Myometrial cell (primary cell): Measurements from ENCODE around the gene ZNF101. TPM values are rescaled to one million over a fixed set of nuclear protein-coding genes. Genes with fewer than 3 reads are reported as not detected.

ENCODE experiments used
- total RNA-seq: library from RNA; depleted of rRNA; stranded (reverse); fragments of >200 nt; gene quantifications from 2 replicates; pipeline ENCODE4 v1.2.3, GENCODE V29; 2015

The ZNF101 gene
- total RNA-seq: 2.8 and 3.2 TPM in 2 replicates

DNA sequence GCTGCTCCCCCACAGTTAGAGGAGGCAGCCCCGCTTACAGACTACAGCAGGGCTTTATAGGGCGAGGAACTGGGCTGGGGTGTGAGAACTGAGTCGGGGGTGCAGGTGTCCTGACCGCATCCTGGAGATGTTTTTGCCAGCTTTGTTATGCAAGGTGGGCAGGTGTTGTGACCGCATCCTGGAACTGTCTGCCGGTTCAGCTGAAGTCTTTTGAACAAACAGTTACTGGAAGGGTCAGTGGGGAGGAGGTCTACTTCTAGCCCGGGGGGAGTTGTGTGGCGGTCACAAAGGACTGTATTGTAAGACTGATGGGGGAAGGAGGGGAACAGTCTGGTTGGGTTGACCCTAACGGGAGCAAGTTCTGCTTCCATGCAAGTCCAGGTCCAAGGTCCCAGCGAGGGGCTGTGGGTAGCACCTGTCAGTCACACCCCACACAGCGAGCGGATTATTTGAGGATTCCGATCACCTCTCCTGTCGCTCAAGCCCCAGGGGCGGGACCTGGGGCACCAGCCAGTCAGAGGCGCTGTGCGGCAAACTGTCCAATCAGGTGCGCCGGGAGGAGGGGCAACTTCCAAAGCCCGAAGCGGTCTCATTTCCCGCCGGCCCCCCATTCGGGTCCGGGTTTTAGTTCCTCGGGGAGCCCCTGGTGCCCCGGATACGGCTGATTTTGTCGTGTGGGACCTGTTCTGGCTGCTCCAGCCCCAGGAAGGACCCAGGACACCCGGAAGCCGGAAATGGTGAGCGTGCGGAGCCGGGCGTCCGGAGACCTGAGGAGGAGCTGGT lies at the start of gene ZNF101:
TSS of gene ZNF101 (plus strand) at position 610 of the 783 bp plus-strand sequence. CDS start at position 735, 125 bp downstream.

DNA sequence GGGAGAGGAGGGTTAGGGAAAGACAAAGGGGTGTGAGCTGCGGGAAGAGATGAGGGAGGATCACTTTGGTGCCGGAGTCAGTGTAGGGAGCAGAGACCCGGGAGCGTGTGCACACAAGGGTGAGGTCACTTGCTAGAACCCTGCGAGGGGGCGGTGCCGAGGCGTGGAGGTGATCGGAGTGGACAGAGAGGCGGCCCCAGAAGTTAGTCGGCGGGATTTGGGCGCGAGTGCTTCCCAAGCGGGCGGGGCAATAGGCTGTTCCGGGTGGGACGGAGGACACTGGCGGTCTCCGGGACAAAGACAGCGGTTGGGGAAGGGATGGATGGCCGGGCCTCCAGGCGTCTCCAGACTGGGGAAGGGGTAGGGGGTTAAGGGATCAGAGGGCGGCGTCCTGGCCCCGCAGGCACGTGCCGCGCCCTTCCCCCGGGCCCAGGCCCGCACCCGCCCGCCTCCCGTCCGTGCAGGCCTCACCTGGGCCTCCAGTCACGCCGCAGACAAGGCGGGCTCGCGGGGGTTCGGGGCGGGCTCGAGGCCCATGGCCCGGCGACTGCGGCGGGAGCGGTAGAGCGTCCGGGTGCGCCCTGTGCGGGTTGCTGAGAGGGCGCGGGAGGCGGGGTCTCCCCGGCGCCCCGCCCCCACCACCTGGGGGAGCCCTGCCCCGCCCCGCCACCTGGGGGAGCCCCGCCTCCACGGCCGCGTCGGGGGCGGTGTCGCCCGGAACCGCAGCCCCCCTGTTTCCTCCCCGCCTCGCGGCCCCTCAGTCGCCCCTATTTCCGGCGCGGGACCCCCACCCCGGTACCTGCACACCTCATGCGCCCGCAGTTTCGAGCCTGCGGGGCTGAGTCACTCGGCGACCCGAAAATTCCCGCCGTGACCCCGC lies 40.8 kb upstream of the ZNF101 start, which contains the start of gene LPAR2:
TSS of gene LPAR2 (minus strand) at position 600 of the 880 bp plus-strand sequence. CDS start 945 bp downstream, outside the sequence.

DNA sequence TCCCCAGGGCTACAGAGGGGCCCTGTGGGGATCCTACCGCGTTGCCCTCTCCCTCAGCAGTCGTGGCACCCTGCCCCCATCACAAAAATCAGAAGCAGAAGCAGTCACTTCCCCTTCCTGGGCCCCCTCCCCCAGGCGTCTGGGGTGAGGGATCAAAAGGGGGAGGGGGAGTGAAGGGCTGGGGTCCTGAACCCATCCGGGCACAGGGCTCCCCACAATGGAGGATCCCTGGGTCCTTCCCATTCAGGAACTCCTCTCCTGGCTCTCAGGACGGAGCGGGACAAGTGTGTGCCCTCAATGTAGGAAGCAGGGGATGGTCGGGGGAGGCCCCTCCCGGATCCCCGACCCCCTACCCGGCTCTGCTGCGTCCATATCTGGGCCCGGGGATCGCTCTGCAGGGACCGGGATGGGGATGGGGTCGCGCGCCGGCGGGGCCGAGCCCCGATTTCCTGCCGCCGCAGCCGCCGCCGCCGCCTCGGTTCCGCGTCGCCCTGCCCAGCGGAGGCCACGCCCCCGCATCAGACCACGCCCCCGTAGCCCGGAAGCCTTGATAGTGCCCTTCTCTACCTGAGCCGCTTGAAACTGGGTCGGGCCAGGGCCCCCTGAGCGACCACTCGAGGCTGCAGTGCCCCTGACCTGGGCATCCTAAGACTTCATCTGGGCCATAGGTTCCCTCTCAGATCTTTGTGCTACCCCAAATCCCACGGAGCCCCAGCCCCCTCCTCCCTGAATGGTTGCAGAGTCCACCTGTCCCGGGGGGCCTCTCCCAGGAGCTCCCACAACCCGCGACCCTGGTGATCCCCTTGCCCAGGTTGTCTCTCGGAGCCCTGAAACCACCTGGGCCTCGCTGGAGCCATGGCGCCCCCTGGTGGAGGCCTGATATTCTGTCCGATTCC lies 25.2 kb upstream of the ZNF101 start, which contains the start of gene GMIP:
TSS of gene GMIP (minus strand) at position 500 of the 896 bp plus-strand sequence. CDS start at position 372, 128 bp downstream.

DNA sequence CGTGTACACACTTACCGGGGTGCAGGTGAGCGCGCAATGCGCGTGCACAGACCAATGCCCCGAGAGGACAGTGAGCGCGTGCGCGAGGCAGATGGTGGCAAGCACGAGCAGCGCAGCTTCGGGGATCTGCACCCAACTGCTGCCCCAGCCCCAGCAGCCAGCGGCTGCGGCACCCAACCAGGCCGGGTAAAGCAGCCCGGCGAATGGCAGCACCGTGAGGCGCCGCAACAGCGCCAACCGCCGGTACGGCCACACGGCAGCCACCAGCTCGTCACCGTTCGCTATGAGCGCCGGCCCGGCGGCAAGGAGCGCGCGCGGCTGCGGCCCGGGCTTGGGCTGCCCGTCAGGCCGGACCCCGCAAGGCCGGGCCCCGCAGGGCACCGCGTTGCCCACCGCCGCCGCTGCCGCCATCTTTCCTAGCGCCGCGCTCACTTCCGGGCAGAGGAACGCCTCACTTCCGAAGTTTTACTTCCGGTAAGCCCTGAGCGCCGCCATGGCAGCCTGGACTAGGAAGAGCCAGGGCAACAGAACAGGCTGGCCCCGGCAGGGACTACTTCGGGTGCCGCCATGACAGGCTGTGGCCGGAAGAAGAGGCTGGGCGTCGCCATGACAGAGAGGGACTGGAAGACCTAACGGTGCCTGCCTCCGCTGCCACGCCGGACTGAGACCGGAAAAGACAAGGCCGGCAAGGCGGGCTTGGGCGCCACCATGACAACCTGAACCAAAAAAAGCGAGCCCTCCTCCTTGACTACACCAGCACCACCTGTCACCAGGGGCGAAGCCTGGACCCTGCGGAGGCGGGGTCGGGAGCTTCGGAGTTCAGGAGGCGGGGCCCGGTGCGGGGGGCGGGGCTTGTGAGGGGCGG lies 5.2 kb upstream of the ZNF101 start, which contains the start of gene ATP13A1:
TSS of gene ATP13A1 (minus strand) at position 421 of the 865 bp plus-strand sequence. CDS start at position 411, 10 bp downstream.

DNA sequence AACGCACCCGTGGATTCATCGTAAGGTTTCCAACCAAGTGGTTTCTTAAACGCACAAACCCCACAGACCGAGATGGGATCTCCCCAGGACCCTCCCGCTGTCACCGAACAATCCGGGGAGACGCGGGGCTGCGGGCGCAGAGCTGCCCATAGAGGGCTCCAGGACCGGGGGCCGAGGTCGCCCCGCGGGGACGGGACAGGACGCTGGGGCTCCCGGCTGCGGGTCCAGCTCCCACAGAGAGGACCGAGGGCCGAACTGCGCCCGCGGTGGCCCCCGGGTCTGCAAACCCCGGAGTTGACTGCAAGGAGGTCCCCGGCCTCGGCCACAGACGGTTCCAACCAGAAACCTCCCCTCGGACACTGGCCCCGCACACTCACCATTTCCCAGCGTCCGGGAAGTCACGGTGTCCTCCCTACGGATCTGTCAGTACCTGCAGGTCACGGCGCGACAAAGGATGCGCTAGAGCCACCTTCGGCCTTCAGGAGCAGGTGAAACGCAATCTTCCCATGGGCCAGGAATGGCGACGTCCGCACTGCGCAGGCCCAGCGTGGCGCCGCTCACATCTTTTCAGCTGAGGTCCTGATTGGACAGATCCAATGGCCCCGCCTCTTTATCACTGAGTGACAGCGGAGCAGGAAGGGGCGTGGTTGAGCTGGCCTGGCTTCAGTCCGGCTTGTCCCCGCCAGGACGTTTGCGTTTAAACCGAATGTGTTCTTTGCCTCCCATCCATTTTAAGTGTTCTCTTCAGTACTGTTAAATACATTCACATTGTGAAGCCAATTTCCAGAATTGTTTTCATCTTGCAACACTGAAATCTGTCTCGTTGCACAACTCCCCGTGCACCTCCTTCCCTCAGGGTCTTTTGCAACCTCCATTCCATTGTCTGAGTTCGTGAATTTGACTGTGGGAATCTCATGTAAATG lies 64.2 kb downstream of the ZNF101 start, which contains the start of gene ZNF14:
TSS of gene ZNF14 (minus strand) at position 534 of the 923 bp plus-strand sequence. CDS start at position 380, 154 bp downstream.

Other genes starting within 250 kb of the ZNF101 start
- gene TSSK6, start 153.3 kb upstream of the ZNF101 start, total RNA-seq: 0.35 and 0.86 TPM in 2 replicates
- gene NDUFA13, start 152.6 kb upstream of the ZNF101 start, total RNA-seq: 17.5 and 174 TPM in 2 replicates
- gene YJEFN3, start 139.9 kb upstream of the ZNF101 start, total RNA-seq: 0.58 and 3.2 TPM in 2 replicates
- gene CILP2, start 130.6 kb upstream of the ZNF101 start, total RNA-seq: 0.89 and 2.0 TPM in 2 replicates
- 1.4 TPM in 1 of 2 replicates, not detected in the other for gene PBX4, start 50.2 kb upstream of the ZNF101 start, total RNA-seq
- 2.3 and 2.7 TPM in 2 replicates for gene LPAR2, start 40.6 kb upstream of the ZNF101 start, total RNA-seq
- gene GMIP, start 25.2 kb upstream of the ZNF101 start, total RNA-seq: 25.7 and 46.7 TPM in 2 replicates
- 41.8 and 124 TPM in 2 replicates for gene ATP13A1, start 5.2 kb upstream of the ZNF101 start, total RNA-seq
- gene ZNF14, start 64.3 kb downstream of the ZNF101 start, total RNA-seq: 3.4 and 4.0 TPM in 2 replicates
- 16.4 and 17.9 TPM in 2 replicates for gene ZNF506, start 152.9 kb downstream of the ZNF101 start, total RNA-seq
- gene ZNF253, start 197.0 kb downstream of the ZNF101 start, total RNA-seq: 1.8 and 2.3 TPM in 2 replicates
- 0.58 and 5.7 TPM in 2 replicates for gene ZNF93, start 232.1 kb downstream of the ZNF101 start, total RNA-seq